ENCODE results near the gene STRN3.

DNA sequence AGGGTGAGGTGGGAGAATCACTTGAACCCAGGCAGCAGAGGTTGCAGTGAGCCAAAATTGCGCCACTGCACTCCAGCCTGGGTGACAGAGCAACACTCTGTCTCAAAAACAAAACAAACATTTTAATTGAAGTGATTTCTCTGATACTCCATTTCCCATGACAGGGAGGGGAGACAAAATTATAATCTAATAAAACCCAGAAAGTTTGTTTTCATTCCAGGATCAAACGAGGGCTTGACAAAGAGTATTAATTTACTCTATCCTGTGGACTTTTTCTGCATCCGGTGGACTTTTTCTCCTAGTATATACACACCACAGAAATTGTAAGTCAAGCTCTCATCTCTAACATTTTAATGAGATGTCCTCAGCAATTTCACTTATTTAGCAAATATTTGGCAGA is 15.2 kb downstream of the STRN3 start:
- no peak for TF ChIP-seq GATA2 (IDR thresholded peaks at IDR 0.05; ENCODE audit: low read depth, low read length)
- TF ChIP-seq GATA3 (IDR thresholded peaks at IDR 0.05; ENCODE audit: low read depth, low read length), result no peak
